ENCODE measurements around the gene CFAP99.
A peak's percentile ranks its signal among the peaks of the same experiment; 100 is the strongest.

CFAP99 gene

DNA sequence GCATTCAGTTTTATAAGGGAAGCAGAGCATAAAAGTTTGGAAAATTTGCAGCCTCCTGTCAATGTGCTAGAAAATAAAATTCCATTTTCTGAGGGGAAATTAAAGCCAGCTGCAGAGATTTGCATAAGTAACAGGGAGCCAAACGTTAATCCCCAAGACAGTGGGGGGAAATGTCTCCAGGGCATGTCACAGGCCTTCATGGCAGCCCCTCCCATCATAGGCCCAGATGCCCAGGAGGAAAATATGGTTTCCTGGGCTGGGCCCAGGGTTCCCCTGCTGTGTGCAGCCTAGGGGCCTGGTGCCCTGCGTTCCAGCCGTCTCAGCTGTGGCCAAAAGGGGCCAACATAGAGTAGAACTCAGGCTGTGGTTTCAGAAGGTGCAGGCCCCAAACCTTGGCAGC lies 59.5 kb downstream of the CFAP99 start:
- no peak for DNase-seq

DNA sequence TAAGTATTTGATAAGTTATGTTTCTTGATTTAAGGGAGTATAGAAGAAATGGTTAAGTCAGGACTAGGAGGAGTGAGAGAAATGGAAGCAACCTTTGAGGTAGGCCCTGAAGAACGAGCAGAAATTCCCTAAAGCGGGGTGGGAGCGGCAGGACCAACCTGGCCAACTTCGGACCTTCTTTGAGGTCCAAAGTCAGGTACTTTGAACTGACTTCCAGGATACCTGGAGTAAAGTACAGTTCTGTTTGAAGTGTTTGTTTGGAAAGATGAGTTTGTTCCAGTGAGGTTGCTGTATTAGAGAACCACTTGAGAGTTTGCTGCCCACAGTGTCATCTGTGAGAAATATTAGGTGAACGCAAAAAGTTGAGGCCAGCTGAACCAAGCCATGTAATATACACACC lies 61.9 kb downstream of the CFAP99 start:
- DNase-seq = no peak

DNA sequence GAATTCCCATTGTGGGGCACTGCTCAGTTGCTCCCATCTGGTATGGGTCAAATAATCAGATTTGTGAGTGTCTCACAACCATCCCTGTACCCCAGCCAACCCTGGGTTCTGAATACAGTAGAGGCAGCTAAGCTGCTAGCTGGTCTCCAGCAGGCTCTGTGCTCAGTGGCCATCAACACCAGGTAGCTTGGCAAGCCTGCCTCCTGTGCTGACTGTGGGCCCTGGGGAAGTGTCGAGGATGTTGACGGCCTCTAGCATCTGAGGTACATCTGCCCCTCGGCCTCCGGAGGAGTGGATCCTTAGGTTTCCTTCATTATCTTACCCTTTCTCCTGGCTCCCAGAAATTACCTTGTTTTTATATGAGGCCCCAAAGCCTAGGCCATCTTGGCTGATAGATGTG lies 63.4 kb downstream of the CFAP99 start:
- no peak for DNase-seq

DNA sequence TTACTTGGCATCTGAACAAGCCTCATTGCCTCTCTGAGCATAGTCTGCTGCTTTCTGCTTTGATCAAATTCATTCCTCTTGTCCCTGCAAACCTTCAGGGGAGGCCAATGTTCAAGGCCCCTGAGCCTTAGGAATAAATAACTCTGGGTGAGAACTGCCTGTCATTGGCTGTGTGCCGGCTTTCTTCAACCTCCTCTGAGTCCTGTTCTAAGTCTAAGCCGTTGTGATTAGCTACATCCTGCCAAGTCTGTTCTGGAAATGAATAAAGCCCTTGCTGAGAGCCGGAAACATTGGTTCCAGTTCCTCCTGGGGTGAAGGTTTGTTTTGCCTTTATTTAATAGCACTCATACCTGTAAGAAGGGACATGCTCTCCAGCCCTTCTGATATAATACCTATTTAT lies 63.9 kb downstream of the CFAP99 start:
- DNase-seq = no peak

DNA sequence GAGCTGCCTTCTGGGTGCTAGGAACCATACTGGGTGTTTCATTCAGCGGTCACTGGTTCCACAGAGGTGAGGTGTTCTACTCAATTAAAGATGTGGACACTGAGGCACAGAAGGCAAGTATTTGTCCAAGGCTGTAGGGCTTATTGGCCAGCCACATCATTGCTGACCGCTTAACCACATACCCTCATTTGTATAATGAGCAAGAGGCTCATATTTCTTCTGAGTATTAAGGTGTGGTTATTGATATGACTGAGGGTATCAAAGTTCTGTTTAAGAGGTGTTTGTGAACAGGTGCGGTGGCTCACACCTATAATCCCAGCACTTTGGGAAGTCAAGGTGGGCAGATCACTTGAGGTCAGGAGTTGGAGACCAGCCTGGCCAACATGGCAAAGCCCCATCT lies 64.5 kb downstream of the CFAP99 start:
- no peak for DNase-seq

DNA sequence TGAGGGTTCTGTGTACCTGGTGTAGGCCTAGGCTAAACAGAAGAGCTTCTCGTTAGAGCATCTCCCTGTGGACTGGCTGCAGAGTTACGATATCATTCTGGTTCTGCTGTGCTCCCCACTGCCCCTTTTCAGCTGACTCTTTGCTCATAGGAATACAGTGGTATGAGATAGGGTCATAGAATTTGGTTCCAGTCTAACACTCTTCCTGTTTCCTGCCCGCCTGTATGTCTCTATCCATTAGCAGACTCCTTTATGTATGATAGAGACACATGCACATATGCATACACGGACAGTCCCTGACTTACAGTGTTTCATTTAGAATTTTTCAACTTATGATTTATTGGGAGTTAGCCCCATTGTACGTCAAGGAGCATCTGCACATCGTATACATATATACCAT lies 65.4 kb downstream of the CFAP99 start:
- no peak for DNase-seq

DNA sequence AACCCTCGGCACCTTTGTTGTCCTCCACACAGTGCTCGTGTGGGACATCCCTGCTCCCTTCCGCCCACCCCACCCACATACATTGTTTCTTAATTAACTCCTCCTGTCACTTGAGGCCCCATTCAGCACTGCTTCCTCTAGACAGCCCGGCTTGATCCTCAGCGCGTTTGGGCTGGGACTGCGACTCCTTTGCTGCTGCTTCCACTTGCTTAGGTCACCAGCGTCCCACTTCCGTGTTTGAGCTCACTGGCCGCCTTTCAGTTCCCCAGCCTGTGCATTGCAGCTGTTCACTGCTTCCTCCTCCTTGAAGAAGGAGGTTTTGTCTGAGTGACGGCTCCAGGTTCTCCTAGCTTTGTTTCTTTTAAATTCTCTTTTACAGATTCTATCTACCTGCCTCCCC lies 66.2 kb downstream of the CFAP99 start:
- peak; percentile 50 for DNase-seq

DNA sequence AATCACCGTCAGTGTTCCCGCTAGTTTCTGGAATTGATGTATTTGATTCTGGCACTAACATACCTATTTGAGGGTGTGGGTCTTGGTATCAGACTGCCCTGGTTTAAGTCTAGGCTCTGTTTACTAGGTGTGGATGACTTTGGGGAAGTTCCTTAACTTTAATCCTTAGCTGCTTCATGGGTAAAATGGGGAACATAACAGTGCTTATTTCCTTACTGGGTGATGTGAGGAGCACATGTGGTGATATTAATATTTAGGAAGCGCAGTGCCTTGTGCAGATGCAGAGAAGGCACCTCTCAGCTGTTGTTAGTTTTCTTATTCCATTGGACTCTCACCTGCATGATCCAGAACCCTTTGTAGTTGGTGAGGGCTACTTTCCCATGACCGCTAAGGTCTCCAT lies 67.2 kb downstream of the CFAP99 start:
- no peak for DNase-seq

DNA sequence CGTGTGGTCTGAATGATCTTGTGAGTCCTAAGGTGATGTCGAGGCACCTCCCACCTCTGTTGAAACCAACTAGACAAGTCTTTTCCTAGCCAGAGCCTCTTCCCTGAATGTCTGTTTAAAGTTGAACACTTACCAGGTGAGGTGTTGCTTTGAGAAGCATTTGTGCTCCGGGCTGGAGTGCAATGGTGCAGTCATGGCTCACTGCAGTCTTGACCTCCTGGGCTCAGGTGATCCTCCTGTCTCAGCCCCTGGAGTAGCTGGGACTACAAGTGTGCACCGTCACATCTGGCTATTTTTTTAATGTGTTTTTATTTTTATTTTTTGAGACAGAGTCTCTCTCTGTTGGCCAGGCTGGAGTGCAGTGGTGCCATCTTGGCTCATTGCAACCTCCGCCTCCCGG lies 68.2 kb downstream of the CFAP99 start:
- no peak for DNase-seq

DNA sequence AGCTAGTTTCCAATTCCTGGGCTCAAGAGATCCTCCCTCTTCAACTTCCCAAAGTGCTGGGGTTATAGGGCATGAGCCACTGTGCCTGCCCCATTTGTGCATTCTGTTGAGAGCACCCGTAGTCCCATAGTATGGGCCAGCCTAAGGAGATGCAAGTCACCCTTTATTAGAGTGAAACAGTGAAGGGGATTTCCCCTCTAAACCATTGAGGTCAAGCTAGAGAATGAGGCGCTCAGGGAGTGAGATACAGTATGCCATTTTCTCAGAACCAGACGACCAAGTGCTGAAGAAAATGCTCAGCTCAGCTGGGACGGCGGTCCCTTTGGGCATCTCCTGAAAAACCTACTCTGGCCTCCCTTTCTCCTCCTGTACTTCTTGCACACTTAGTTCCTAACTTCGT lies 68.9 kb downstream of the CFAP99 start:
- DNase-seq = no peak

DNA sequence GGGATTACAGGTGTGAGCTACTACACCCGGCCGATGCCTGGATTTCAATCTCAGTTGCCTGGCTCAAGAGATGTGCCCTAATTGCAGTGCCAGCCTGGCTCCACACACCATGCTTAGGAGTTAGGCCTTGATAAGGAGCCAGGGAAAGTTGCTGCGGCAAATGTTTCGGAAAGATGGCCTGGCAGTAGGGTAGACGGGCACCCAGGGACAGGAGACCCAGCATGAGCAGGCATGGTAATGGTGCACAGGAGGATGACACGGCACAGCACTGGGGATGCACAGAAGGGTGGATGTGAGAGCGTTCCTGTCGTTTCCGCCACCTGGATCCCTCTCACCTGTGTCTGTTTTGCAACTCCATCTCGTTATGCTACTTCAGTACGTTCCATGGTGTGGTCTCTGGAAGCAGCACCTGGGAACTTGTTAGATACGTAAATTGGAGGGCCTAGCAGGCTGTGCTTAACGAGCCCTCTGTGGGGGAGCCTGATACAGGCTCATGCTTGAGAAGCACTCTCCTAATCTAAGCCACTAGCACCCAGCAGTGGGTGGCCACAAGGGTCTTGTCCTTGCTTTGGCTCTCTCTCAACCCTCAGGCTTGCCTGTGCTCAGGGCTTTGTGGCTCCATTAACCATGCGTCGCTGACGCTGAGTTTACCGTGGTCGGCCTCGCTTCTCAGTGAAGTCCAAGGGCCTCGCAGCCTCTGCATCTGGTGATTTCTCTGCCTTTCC lies 70.5 kb downstream of the CFAP99 start:
- DNase-seq = no peak

DNA sequence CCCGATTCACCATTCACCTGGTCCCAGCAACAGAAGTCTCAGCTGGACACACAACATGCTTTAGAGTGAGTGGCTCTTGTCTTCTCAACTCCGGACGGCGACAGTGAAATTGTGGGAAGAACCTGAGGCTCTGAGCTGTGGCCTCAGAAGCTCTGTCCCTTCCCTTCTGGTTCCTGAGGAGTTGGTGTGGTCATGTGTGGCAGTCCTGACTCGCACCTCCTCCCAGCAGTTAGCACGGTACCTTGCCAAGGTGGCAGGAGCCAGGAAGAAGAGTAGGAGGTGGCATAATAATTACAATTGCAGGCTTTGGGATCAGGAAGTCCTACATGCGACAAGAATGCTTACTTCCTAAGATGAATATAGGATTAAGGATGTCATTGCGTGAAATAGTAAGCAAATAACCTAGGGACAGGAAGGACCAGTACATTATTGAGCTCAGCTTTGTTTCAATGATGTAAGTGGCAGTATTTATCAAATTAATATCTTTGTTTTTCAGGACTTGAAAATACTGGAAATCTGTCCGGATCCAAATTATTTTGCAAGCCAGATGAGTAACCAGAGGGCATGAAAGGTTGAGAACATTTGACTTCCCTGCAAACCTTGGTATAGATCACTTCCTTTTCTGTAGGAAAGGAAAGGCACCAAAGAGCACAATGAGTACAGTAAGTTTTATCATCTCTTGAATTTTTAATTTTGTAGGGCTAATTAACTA lies 71.2 kb downstream of the CFAP99 start:
- DNase-seq = no peak

DNA sequence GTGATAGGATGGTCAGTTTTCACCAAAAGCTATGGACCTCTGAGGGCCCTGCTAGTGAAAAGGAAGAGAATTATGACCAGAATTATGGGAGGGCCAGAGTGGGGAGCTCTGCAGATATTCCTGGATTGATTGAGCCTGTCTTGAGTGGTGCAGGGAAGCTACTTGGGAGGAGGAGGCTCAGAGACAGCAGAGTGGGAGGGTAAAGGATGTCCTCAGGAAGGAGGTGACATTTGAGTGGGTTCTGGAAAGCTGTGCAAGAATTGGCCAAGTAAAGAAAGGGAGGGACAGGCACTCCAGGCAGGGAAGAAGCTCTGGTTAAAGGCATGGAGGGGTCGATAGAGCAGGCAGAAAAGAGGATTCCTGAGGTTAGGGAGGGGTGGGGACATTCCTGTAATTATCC lies 74.2 kb downstream of the CFAP99 start:
- no peak for DNase-seq

DNA sequence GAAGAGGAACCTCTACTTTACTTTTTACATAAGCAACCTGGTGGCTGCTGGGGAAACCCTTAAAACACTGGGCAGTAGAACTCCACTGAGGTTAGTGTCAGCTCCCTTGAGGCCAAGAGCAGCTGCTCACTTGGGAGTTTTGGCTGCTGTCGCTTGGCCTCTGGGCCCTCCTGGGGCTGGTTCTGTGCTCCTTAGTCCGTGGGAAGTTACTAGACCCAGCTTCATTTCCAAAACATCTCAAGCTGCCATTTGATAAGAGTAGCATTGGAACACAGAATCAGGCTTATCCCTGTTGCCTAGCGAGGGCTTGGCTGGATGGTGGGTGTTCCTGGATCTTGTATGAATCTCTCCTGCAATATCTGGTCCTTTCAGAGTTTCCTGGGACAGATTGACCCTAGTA lies 76.2 kb downstream of the CFAP99 start:
- no peak for DNase-seq

DNA sequence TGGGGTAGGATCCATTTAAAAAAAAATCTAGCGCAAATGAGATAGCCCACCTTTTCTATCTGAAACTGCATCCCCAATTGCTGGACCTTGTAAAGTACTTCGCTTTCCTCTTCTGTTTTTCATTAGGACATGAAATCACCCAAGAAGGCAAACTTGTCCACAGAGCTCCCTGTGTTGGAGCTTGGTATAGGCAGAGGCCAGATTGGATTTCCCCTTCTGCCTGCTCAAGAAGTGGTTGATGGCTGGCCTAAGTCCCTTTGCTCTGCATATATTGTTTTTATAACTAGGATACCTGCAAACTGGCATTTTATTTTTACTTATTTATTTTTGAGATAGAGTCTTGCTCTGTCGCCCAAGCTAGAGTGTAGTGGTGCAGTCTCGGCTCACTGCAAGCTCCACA lies 78.6 kb downstream of the CFAP99 start:
- DNase-seq = no peak

DNA sequence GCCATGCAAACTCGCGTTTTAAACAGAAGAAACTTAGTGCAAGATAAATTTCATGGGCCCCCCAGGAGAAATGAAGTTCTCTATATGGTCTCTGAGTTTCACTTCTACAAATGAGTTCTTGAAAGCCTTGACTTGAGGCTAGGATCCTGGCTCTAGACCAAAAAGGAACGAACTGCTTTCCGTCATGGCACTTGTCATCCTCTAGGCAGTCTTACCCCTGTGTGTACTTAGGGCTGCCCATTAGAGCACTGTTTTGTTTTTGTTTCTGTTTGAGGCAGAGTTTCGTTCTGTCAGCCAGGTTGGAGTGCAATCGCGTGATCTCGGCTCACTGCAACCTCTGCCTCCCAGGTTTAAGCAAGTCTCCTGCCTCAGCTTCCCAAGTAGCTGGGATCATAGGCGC lies 79.2 kb downstream of the CFAP99 start:
- DNase-seq = no peak

DNA sequence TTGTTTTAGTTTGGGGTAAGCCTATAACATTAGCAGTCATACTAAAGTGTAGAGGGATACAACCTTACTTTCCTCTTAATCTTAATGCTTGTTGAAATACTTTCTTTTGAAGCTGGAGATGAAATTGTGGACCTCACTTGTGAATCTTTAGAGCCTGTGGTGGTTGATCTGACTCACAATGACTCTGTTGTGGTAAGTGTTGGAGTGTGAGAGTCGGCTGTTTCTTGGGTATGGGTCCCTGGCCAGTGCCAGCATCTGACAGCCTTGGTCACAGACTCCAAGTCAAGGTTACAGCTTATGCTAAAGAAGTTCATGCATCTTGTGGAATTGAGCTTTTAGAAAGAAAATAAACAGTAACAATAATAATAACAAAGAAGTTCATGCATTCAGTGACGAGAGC lies 81.8 kb downstream of the CFAP99 start:
- DNase-seq = no peak

DNA sequence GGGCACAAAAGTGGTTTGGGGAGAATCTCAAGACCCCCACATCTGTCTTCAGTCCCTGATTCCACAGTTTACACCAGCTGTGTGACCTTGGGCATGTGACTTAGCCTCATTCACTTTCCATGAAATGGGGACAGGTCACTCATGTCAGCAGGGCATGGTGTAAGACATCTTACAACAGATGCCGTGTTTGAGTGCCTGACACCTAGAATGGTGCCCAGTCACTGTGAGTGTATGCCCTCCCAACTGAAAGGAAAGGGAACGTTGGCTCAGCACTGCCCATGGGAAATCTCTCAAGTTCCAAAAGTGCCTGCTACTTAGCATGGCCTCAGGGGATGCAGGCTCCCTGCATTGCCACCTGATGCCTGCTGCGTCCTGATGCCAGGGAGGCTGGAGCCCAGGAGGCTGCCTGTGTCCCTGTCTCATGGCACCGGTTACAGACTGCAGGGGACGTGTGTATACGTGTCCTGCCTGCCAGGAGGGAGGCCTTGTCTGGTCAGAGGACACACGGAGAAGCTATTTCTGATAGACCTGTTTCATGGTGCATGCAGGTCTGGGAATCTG lies 82.4 kb downstream of the CFAP99 start:
- DNase-seq = no peak

DNA sequence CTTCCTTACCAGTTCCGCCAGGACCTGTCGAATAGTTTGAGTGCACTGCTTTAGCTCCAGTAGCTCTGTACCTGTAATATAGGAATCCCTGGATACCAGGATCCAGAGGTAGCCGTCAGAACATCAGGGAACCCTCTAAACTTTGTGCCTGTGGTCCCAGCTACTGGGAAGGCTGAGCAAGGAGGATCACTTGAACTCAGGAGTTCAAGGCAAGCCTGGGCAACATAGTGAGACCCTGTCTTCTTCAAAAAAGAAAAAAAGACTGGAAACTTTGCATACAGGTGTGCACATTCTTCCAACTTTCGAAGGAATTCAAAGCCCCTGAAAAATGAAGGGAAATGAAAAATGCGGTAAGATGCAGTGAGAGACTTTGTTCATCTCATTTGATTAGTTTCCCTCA lies 85.1 kb downstream of the CFAP99 start:
- no peak for DNase-seq

DNA sequence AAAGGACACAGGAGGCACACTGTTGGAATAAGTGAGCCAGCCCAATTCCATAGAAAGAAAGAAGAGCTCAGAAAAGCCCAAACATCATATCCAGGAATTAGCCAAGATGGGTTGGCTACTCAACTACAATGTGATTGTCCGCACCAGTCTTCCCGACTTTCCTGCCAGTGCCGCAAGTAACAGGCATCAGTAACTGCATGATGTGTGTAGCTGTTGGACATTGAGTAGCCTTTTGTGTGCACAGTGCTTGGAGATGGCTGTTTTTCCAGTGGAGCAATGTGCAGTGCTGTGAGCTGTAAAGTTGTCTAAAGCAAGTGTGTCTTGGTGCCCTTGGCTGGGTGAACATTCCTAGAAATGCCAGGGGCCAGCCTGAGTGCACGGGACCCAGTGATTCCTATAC lies 88.5 kb downstream of the CFAP99 start:
- DNase-seq = no peak

DNA sequence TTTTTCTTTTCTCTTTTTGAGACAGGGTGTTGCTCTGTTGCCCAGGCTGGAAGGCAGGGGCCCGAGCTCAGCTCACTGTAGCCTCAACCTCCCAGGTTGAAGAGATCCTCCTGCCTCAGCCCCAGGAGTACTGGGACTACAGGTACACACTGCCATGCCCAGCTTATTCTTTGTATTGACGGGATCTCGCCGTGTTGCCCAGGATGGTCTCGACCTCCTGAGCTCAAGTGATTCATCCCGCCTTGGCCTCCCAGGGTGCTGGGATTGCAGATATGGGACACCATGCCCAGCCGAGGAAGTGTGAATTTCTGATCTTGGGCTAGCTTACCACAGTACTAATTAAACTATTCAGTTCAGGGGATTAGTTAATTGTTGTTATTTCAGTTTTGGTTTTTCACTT lies 89.1 kb downstream of the CFAP99 start:
- no peak for DNase-seq

DNA sequence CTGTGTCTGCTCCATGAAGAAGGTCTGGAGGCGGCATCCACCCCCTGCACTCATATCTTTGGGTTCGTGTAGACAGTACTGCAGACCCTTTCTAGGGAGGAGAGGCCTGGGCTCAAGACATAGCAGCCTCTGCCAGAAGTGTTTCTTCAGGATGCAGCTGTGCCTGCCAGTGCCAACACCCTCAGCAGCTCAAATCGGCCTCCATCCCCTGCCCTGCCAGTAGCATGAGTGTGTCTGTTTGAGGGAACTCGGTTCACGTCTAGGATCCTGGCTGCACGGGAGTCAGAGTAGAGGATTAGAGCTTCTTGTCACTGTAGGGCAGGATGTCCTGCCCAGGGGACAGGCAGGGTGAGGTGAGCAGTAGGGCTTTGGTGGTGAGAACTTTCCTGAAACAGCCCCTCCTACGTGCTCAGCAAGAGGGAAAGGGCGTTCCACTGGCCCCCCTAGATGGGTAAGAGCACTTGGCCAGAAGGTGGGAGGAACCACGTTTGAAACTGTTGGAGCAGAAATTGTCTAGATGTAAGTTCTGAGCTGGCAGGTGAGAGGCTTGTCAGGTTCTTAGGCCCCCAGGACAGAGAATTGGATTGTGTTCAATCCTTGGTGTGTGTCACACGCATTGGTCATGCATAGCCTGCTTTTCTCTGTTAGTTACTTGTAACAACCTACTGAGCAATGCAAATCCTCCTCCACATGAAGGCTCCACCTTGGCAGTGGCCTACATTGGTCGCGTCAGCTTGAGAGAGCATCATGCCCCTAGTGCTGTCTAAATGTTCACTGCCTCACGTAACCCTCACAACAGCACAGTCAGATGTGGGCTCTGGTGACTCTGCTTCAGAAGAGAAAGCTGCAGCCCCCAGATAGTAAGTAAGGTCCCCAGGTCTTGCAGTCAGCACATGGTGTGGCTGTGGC lies 91.8 kb downstream of the CFAP99 start:
- DNase-seq = no peak

DNA sequence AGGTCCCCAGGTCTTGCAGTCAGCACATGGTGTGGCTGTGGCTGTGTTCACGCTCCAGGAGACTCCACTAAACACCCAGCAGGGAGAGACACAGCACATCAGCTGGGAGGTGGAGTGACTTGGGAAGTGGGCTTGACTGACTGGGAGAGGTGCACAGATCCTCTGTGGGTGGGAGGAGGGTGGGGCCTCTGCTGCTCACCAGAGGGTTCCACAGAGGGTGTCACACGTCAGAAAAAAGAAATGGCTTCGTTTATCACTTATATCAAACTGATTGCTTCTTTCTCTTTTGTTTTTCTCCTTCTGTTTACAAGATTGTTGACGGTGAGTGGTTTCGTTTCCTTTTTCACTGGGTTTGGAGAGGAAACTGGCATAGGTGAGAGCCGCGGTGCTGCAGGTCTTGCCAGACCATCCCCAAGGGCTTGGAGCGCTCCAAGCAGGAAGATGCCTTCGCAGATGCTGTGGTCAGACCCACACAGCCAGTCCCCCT lies 92.9 kb downstream of the CFAP99 start:
- DNase-seq = no peak
